GM18909 (cell line): ENCODE results near the gene ASCC3.

Experiments used
- ATAC-seq: cut with Tn5 transposase; IDR thresholded peaks from one replicate; pipeline ENCODE4 v1.9.1; 2021; ENCODE audit warnings: mild to moderate bottlenecking; ENCODE audit not compliant: unreplicated experiment, poor library complexity

ASCC3 gene

GRCh38 chr6:100469101-100469859, 411.8 kb downstream of the ASCC3 start:
- no peak for ATAC-seq

- ATAC-seq, result no peak
Measured at GRCh38 chr6:100468016-100468622, 413.0 kb downstream of the ASCC3 start.

- ATAC-seq, result no peak
Measured at GRCh38 chr6:100467129-100468015, 413.8 kb downstream of the ASCC3 start.

GRCh38 chr6:100466410-100467128, 414.6 kb downstream of the ASCC3 start:
- no peak for ATAC-seq

- ATAC-seq, result no peak
Measured at GRCh38 chr6:100465701-100466409, 415.3 kb downstream of the ASCC3 start.

- no peak for ATAC-seq
Measured at GRCh38 chr6:100464903-100465700, 416.0 kb downstream of the ASCC3 start, which contains the start of gene SIM1. Gene SIM1 (minus strand): TSS chr6:100464921. CDS start chr6:100463468, 1,453 bp downstream.

GRCh38 chr6:100464162-100464851, 416.8 kb downstream of the ASCC3 start:
- ATAC-seq, result no peak

- no peak for ATAC-seq
Measured at GRCh38 chr6:100463630-100464161, 417.4 kb downstream of the ASCC3 start.

GRCh38 chr6:100462706-100463629, 418.2 kb downstream of the ASCC3 start:
- ATAC-seq, result no peak

GRCh38 chr6:100461917-100462705, 419.0 kb downstream of the ASCC3 start:
- ATAC-seq, result no peak

- ATAC-seq, result no peak
Measured at GRCh38 chr6:100461278-100461916, 419.7 kb downstream of the ASCC3 start.

- ATAC-seq, result no peak
Measured at GRCh38 chr6:100460650-100461204, 420.4 kb downstream of the ASCC3 start.

GRCh38 chr6:100459592-100460184, 421.4 kb downstream of the ASCC3 start:
- ATAC-seq, result no peak

- ATAC-seq, result no peak
Measured at GRCh38 chr6:100458841-100459591, 422.1 kb downstream of the ASCC3 start.
